ENCODE measurements around the gene RBMS2. TPM values are rescaled to one million over a fixed set of nuclear protein-coding genes. Genes with fewer than 3 reads are reported as not detected.

RBMS2 gene
- polyA plus RNA-seq, 1 donor, result 36.7 TPM

DNA sequence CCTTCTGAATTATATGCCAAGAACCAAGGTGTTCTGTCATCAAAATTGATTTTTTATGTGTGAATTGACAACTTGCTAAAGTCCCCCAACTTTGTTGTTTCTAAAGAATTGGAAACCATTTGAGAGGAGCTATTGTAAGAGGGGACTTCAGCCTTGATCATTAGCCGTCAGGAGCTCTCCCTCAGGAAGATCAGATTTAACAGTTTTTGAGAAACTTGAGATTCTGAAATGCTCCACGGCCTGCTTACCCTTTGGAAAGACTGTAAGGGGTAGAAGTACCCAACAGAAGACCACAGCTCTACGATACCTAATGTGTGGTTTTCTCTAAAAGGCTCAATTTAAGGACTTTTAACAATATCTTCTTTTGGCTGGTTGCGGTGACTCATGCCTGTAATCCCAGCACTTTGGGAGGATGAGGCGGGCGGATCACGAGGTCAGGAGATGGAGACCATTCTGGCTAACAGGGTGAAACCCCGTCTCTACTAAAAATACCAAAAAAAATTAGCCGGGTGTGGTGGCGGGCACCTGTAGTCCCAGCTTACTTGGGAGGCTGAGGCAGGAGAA, 57.4 kb downstream of the RBMS2 start:
- DNase-seq, result no peak

DNA sequence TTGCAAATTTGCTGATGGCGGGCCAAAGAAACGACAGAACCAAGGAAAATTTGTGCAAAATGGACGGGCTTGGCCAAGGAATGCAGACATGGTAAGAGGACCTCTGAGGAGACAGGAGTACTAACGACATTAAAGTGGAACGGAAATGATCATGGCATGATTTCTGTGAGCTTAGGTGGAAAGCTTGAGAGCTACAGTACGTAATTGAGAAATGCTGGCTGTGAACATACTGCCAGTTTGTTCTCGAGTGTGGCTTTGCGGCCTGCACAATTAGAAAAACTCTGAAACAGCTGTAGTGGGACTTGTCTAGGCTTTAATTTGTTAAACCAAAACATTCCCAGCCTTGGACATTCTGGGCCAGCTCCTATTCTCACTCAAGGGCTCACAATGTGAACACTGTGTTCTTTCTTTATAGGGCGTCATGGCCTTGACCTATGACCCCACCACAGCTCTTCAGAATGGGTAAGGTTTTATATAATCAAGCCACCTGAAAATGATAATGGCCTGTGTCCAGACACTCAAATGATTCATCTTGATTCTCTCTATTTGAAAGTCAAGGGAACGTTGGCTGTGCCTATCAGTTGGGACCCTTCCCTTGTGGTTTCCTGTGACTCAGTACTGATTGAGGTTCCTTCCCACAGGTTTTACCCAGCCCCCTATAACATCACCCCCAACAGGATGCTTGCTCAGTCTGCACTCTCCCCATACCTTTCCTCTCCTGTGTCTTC, 60.0 kb downstream of the RBMS2 start:
- DNase-seq, result no peak

DNA sequence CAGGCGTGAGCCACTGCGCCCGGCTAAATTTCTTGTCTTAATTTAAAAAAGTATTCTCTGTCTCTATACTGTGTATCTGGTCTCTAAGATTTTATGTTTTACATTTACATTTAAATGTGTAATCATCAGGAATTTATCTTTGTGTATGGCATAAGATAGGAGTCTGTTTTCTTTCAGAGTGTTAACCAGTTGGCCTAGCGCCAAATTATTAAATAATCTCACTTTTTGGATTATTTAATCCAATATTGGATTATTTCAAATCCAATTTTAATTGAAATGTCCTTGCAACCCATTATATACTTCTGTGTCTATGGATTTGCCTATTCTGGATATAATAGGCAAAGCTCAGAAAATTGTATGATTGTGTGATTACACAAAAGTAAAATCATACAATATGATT, 63.5 kb downstream of the RBMS2 start:
- no peak for DNase-seq

DNA sequence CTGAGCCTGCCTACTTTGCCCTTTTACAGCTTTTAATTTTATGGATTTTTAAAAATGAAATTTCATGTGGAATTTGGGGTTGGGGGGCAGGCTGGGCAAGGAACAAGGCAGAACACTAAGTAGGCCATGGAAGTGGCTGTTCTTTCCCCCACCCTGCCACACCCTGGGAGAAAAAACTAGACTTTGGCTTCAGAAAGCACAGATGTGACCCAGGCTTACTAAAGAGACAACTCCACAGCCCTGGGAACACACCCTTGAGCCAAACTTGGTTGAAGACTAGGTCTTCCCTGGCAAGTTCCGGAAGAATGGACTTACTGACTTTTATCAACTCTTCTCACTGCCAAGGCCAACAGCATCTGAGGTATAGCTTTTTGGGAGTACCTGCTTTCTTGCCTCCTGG, 68.2 kb downstream of the RBMS2 start:
- no peak for DNase-seq

DNA sequence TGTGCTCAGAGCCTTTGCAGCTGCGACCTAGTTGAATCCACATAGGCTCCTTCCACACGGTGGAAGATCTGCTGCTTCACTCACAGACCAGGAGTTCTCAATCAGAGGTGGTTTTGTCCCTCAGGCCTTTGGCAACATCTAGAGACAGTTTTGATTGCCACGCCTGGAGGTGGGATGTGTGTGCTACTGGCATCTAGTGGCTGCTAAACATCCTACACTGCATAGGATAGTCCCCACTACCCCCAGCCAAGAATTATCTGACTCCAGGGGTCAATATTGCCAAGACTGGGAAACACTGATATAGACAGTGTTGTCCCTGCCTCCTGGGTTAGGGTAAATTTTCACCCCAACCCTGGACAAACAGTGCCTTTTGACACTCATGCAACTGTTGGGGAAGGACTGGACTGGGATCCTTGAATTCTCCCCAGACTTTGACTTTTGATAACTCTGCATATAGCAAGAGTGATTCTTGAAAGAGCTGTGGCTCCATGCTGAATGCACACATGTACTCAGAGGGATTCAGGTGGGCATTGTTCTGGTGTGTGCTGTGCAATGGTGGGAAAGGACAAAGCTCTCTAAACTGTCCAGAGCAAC, 68.7 kb downstream of the RBMS2 start:
- no peak for DNase-seq

DNA sequence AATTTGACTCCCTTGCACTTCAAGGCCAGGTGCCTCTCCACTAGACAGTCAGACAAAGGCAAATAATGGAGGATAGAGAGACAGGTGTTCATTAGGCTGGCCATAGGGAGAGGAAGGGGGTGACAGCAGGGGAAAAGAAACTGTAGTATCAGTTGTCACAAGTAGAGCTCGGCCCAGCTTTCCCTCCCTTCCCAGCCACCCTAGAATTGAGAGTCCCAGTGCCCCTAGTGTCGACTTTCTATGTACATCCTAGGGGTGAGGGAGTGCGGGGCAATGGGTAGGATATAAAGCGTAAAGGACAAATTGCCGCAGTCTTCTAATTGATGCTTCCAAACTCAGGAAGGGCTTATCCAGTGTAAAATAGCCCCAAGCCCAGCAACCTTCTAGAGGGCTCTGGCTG, 69.5 kb downstream of the RBMS2 start:
- no peak for DNase-seq

DNA sequence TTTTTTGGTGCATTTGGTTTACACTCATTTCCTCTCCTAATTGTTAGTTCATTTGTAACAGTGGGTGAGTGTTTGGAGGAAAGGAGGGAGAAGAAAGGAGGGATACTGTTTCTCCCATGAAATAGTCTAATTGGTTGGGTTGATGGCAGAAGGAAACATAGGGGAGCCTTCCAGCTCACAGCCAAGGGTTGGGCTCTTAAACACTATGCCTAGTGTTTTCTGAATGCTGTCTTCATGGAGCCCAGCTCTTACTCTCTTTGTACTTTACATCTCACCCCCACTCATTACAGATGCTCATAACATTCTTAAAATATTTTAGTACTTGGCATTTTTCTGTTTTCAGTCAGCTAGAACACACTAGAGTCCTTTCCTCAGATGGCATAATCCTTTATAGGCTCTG, 70.3 kb downstream of the RBMS2 start:
- no peak for DNase-seq

DNA sequence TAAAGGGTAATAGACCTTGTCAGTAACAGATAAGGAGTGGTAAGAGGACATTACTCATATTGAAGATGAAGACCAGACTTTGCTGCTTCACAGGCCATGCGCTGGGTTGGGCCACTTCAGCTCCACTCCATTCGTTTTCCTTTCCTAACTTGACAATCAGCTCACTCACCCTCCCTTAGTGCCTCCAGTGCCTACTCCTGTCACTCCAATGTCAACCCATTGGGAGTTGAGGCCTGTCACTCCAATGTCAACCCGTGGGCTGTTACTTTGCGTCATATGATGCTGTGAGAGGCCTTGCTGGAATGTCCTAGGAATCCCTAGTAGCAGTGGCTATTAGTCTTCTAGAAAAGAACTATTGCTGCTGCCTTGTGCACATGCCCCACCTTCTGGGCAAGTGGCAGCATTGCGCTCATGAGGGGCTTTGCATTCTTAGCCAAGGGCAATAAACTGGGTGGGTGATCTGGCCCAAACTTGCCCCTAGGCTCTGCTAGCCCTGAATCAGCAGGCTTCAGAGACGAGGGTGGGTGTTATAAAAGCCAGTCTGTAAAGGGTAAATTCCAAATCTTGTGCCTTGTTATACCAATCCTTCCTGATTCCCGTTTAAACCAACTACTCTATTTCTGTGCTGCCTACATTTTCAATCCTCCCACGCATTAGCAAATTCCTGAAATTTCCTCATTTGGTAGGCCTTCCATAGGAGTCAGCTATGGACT, 72.4 kb downstream of the RBMS2 start:
- DNase-seq, result peak; percentile 68

DNA sequence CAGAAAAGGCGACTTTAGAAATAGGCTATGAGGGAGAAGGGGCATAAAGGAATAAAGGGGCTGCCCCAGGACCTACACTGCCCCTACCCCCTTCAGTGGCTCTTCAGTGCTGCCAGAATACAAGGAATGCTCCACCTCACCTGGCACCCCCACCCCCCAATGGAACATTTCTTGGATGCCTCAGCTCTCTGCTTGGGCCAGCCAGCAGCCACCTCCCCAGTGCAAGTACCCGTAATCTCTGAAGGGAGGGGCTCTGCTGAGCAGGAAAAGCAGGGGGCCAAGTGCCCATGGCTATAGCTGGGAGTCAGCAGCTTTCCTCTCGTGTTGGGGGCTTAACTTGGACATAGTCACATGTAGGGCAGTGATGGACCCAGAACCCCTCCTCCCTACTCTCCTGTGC, 75.2 kb downstream of the RBMS2 start:
- no peak for DNase-seq

DNA sequence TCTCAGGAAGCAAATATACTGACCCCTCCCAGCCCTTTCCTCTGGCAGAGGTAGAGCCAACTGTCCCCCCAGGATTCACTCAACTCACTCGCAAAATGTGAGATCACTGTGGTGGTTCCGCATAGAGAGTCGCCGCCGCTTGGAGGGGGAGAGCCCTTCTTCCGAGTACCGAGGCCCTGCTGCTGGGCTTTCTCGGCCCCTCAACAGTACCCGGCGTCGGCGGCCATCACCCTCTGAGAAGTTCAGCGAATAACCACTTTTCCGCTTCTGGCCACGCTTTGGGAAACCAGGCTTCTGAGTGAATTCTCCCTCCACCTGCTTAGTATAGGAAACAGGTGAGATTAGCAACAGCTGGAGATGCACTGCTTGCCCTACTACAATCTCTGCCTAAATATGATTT, 77.4 kb downstream of the RBMS2 start:
- DNase-seq, result no peak

DNA sequence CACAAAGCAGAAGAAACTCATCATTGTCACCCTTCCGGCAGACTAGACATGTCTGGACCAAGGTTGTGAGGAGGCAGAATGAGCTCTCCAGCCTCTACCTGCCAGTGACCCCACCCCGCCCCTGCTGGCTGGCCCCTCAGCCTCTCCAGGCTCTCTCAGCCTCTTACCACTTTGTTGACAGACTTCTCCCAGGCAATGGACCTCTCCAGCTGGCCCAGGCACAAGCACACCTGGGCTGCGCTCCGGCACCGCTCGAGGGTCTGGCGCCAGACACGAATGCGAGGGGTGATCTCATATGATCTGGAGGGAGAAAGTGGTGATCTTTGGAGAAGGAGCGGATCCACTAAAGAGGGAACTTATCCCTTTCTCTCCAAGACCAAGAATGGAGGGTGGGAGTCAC, 78.2 kb downstream of the RBMS2 start:
- DNase-seq, result no peak

DNA sequence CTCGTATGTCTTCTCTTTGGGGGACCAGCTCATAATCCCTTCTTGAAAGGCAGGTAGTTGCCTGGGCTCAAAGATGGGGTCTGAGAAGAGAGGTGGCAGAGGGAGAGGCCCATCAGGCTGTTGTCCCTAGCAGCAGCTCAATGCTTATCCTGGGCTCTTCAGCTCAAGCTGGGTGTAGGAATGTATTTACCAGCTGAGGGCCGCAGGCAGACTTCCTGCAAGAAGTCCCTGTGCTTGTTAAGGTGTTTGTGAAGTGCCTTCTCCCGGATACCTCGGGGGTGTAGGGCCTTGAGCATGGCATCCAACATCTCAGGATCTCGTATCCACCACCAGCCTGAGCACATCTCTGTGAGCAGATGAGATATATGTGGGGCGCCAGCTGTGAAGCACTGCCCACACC, 79.1 kb downstream of the RBMS2 start:
- DNase-seq, result no peak

DNA sequence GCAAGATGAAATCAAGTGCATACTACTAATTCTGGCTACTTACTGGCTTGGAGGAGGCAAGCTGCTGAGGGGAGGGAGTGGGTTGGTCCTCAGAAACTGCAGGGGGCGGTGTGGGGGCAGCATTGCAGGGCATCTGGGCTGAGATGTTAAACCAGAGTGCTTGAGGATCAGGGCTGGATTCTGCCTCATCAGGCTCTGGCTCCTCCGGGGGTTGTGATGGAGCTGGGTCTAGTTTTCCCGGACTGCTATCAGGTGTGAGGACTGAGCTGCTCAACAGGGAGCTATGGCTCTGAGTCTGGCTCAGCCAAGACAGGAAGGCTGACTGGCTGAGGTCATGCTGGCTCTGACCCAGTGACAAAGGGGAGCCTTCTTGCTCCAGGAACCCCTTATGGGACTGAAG, 79.9 kb downstream of the RBMS2 start:
- DNase-seq, result no peak

DNA sequence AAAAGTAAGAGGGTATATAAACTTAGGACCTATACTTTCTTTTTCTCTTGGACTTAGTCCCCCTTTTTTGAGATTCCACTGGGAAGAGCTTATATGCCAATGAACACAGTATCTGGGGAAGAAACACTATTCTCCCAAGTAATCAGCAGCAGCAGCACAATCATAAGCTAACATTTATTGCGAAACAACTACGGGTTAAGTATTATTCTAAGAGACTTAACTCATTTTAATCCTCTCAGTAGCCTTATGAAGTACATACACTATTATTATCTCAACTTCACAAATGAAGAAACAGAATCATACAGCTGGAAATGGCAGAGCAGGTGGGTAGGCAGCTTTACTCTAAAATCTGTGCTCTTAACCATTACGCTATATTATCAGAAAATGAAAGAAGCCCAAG, 80.6 kb downstream of the RBMS2 start:
- DNase-seq, result no peak

DNA sequence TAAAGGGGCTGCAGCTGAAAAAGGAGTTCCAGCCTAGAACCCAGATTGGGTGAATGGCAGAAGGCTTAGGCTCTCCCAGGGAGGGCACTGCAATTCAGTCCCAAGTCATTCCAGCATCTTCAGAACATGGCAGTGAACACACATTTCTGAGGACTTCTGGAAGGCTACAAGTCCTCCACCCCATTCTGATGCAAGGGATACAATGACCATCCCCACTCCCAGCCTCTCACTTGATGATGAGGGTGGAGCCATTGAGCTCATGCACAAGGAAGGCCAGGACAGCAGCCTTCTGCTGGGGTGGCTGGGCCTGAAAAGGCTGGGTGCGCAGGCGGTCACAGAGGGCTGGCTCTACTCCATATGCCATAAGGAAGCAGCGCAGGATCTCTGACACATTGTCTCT, 82.7 kb downstream of the RBMS2 start:
- no peak for DNase-seq

DNA sequence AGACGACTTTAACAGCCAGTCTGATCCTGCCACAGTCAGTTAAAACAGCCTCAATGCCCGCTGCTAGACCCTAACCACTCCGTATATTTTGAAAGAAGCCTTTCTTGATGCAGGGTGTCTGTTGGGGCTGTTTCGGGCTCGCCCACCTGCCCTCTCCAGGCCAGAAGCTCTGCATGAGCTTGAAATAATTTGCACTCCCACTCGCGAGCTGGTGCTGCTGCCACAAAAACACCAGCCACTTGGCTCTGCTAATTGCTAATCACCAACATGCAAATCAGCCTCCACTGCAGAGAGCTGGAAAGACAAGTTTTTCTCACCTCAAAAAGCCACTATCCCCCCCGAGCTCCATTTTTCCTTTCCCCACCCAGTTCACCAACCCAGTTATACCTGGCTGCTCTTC, 93.0 kb downstream of the RBMS2 start:
- DNase-seq, result no peak

DNA sequence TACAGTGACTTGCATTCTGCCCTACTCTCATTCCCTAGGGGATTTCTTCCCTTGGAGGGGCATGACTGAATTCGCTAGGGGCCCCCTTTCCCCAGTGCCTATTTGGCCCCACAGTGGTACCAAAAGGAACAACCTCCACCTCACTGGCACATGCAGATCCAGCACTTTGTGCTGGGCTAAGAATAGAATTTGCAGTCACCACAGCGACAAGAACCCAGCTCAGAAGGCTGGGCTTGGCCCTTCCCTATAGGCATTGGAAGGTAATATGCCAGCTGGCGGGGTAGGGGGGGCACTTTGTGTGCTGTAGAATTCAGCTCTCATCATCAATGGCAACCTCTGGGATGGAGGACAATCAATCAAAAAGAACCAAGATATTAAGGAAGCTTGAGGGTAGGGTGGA, 94.6 kb downstream of the RBMS2 start:
- DNase-seq, result no peak

DNA sequence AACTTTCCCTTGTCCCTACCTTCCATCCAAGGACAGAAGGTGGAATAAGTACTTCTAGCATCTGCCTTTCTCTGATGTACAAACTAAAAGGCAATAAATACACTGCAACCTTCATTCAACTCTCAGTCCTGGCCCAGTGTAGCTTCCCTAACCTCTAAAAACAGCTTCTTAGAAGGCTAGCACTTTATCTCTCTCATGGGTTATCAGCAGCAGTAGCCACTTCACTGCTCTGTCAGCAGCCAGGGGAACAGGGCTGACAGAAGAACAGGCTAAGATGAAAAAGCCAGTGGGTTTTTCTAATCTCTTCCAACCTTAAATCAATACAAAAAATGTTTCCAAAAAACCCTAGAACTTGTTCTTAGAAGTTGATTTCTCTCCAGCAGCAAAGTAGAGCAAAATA, 95.3 kb downstream of the RBMS2 start:
- DNase-seq, result no peak

DNA sequence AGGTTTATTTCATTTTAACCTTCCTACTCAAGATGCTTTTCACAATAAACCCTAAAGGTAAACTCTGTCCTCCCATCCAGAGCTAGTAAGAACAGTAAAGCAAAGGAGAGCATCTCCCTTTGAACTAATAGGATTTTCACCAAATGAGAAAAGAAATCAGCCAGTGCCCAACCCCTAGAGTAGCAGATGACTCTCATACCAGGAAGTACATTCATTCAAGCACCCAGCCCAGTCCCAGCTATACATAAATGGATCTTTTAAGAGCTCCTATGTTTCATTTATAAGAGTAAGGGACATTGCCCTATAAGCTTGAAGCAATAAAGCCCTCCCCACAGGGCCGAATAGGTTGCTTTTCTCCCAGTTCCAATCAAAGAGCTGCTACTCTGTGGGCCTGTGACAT, 100.9 kb downstream of the RBMS2 start:
- no peak for DNase-seq

DNA sequence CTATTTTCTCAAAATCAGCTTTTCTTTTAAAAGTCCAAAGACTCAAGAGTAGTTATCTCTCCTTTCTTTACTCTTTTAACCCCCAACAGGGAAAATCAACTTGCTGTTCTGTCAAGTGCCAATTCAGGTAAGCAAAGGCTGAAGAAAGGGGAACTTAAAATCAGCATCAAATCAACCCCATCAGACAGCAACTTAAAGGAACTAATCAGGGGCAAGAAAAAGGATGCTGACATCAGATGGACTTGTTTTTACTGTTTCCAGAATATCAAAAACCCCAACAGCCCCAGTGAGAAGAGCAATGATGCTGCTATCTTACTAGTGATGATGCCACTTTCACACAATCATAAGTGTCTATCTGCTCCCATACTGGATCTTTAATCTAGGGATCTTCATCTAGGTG, 105.1 kb downstream of the RBMS2 start:
- no peak for DNase-seq

DNA sequence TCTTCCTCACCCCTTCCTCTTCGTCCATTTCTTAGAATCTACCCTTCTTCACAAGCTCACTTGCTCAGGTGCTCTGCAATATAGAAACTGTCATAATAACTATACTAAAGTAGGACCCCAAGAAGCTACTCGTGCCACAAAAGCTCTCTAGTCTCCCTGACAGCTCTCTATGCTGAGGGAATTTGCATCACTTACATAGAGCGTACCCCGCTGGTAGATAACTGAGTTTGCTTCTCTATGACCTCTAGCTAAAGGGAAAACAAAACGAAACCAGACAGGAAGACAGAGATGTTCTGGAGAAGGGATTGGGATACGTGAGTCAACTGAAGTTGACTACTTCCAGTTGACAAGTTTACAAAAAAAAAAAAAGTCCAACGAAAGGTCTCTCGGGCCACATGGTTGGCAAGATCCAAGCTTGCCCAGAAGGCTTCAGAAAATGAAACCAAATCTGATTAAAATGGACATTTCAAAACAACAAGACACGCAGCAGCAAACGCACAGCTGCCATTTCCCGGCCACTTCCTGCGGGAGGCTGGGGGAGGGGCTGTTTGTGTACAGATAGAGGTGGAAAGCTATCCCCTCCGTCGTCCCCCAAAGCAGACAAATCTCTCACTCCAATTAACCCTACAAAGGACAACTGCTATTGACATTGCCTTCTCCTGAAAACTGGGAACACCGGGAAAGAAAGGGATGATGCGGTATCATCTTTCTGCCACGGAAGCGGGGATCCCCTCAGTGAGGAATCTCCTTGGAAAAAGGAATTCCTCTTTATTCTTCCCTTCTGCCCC, 107.2 kb downstream of the RBMS2 start:
- no peak for DNase-seq

DNA sequence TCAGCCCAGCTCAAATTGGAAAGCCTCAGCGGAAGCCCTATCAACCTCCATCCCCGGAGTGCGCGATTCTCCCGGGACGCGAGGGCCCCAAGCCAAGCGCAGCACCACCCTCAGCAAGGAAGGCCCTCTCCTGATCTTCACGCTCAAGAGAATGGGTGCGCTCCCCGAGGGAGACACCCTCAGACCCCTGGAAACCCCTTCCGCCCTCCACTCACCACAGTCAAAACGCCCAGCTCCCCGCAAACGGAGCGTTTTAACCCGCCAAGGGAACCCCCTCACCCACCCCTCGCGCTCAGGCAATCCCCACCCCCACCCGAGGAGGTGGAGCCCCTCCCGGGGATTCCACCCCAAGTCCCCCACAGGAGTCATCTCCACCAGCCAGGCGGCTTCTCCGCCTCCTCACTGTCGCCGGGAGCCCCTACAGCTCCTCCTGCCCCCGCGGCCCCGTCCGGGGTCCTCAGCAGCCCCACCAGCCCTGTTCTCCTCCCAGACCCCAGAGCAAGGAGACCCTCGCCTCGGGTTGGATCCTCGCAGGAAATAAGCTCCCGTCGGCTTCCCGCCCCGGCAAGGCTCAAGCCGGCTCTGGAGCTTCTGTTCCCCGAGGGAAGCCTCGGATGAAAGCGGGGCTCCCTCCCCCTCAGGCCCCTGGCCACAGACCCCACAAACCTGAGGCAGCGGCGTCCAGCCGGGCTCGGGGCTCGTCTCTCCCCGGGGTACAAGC, 108.0 kb downstream of the RBMS2 start:
- DNase-seq, result no peak
